ENCODE results near the gene MRGPRE. TPM values are rescaled to one million over a fixed set of nuclear protein-coding genes. Genes with fewer than 3 reads are reported as not detected.

The MRGPRE gene
- total RNA-seq, 4 donors from 2014 or later: 0.46 TPM; not detected in 3

DNA sequence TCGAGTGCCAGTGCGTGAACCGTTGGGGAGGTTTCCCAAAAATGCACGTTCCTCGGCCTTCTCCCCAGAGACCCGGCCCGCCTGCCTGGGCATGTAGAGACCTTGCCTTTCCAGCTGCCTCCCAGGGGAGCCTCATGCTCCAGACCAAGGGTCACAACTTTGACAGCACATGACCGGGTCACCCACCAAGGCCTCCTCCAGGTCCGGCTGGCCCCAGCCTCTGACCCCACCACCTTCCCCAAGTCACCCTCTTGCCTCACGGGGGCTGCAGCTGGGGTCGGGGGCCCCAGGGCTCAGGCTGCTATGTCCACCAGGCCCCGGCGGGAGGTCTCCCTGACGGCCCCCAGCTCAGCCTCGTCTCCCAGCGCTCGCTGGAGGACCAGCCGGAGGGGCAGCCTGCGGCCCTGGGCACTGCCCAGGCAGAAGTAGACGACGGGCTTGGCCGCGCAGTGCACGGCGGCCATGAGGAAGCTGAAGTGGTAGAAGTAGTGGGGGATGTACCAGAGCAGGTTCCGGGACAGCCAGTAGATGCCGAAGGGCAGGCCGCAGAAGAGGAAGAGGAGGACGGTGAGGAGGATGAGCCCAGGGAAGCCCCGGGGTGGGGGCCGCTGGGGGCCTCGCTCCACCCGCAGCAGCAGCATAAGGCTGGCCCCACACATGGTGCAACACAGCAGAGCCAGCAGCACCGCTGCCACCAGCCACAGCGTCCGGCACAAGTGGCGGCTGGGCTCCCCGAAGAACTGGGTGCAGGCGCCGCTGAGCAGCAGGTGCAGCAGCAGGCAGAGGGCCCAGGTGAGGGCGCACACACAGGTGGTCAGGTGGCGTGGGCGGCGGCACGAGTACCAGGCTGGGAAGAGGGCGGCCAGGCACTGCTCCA, 4.4 kb downstream of the MRGPRE start:
- Histone ChIP-seq H3K9me3 (no peaks in the 10 kb centered on the region), H3K27ac (replicated peaks in 1 of 4) (no peak overlapping the region), H3K4me3 (no peak overlapping the region), H3K4me1 (peaks cover 0 to 7% (median 6%) of the 10 kb centered on the region in 4 donors), H3K27me3 (peaks cover 0 to 70% (median 5%) of the 10 kb centered on the region in 4 donors), H3K36me3 (no peaks in the 10 kb centered on the region)
- intact Hi-C loops (cut with DNase I): no loop called here
- no peak for DNase-seq (ENCODE audit: extremely low spot score)
- no peak for TF ChIP-seq EP300 (IDR thresholded peaks at IDR 0.05)
- TF ChIP-seq POLR2AphosphoS5 (IDR thresholded peaks at IDR 0.05): no peak
- TF ChIP-seq POLR2A (IDR thresholded peaks at IDR 0.05; ENCODE audit: low read depth): no peak
- TF ChIP-seq, protein P1, sequence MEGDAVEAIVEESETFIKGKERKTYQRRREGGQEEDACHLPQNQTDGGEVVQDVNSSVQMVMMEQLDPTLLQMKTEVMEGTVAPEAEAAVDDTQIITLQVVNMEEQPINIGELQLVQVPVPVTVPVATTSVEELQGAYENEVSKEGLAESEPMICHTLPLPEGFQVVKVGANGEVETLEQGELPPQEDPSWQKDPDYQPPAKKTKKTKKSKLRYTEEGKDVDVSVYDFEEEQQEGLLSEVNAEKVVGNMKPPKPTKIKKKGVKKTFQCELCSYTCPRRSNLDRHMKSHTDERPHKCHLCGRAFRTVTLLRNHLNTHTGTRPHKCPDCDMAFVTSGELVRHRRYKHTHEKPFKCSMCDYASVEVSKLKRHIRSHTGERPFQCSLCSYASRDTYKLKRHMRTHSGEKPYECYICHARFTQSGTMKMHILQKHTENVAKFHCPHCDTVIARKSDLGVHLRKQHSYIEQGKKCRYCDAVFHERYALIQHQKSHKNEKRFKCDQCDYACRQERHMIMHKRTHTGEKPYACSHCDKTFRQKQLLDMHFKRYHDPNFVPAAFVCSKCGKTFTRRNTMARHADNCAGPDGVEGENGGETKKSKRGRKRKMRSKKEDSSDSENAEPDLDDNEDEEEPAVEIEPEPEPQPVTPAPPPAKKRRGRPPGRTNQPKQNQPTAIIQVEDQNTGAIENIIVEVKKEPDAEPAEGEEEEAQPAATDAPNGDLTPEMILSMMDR (IDR thresholded peaks at IDR 0.05): no peak
- WGBS: 95% methylated on average over 27 of the region's 46 CpGs

DNA sequence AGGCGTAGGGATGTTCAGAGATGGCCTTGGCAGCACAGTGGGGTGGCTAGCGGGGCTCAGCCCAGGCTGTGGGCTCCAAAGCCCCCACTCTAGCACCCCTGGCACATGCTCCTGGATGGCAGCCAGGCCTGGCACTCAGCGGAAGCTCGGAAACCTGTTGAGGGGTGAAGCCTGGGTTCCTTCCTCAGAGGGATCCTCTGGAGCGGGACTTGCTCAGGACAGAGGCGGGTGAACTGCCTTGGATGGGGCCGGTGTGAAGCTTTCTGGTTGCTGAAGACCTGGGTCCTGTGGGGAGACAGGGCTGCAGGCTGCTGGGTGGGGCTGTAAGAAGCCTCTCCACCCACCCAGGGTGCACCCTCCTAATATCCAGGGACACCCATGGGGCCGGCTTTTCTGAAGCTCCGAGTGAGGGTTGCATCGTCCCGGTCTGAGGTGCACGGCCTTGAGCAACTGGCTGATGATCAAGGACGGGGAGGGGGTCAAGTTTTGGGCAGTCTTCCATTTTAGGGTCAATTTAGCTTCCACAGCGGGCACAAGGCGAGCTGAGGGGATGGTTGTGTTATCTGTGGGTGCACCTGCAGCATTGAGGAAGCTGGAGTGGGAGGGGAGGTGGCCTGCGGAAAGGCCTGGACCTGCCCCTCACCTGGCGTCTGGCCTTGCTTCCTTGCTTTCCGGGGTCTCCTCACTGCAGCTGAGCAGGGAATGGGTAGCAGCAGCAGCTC, 5.2 kb downstream of the MRGPRE start:
- peaks cover 0 to 77% (median 5%) of the 10 kb centered on the region in 4 donors for H3K27me3 ChIP-seq
- intact Hi-C loops (cut with DNase I): no loop called here
- H3K4me1 ChIP-seq: peaks cover 0 to 5% (median 3%) of the 10 kb centered on the region in 4 donors
- no peaks in the 10 kb centered on the region for H3K36me3 ChIP-seq
- H3K4me3 ChIP-seq: no peak overlapping the region
- TF ChIP-seq, protein P1 (IDR thresholded peaks at IDR 0.05): no peak
- no peak for TF ChIP-seq POLR2A (IDR thresholded peaks at IDR 0.05; ENCODE audit: low read depth)
- TF ChIP-seq EP300 (IDR thresholded peaks at IDR 0.05): no peak
- no peak for TF ChIP-seq POLR2AphosphoS5 (IDR thresholded peaks at IDR 0.05)
- WGBS: 81% methylated on average over 14 of the region's 18 CpGs
- DNase-seq (ENCODE audit: extremely low spot score): no peak
- H3K9me3 ChIP-seq: no peaks in the 10 kb centered on the region
- H3K27ac ChIP-seq (replicated peaks in 1 of 4): no peak overlapping the region

DNA sequence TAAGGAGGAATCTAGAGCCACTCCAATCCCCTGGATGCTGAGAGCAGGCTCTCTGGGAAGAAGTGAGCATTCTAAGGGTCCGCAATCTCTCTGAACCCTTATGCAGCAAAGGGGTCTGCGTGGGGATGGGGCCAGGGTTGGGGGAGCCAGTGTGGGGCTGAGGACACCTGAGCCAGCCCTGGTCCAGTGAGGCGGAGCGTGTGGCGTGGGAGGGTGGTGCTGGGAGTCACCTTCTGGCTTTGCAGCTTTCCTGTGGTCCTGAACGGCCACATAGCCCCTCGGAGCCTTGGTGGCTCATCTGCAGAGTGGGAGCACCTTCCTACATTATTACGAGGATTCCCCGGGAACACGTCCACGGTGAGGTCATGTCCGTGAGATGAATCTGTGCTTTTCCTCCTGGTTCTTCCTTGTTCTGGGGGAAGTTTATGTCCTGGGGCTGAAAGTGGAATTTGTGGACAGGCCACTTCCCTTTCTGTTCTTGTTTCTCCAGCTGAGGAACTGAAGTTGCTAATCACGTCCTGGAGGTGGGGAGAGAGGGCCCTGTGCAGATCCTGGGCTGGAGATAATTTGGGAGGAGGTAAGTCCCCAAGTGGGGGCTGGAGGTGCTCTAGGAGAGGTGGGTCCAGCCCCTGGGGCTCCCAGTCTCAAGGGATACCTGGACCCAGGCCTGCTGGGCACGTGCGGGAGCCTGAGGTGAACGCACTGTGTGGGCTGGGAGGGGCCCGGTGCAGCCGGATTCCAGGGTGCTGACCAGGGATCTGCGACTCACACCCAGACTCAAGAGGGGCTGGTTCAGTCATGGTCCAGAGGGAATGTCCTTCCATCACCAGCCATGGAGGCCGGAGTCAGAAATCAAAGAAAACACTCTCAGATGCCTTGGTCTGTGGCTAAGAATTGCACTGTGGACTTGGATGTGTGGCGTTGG, 6.1 kb downstream of the MRGPRE start:
- Histone ChIP-seq H3K27ac (replicated peaks in 1 of 4) (no peak overlapping the region), H3K9me3 (no peaks in the 10 kb centered on the region), H3K27me3 (peaks cover 0 to 78% (median 6%) of the 10 kb centered on the region in 4 donors), H3K36me3 (no peaks in the 10 kb centered on the region), H3K4me1 (peaks cover 0 to 1% (median under 1%) of the 10 kb centered on the region in 4 donors), H3K4me3 (no peak overlapping the region)
- 86% methylated on average over 20 of the region's 21 CpGs for WGBS
- TF ChIP-seq POLR2A (IDR thresholded peaks at IDR 0.05; ENCODE audit: low read depth) (no peak), POLR2AphosphoS5 (IDR thresholded peaks at IDR 0.05) (no peak), EP300 (IDR thresholded peaks at IDR 0.05) (no peak)
- TF ChIP-seq, protein P1 (IDR thresholded peaks at IDR 0.05): no peak
- intact Hi-C loops (cut with DNase I): no loop called here
- no peak for DNase-seq (ENCODE audit: extremely low spot score)

GRCh38 chr11:3225159-3225758, 7.0 kb downstream of the MRGPRE start:
- DNase-seq (ENCODE audit: extremely low spot score): no peak
- Histone ChIP-seq H3K27me3 (peaks cover 0 to 78% (median 11%) of the 10 kb centered on the region in 4 donors), H3K4me3 (no peak overlapping the region), H3K36me3 (no peaks in the 10 kb centered on the region), H3K27ac (replicated peaks in 1 of 4) (no peak overlapping the region), H3K9me3 (no peaks in the 10 kb centered on the region), H3K4me1 (peaks cover 0 to 8% (median 3%) of the 10 kb centered on the region in 4 donors)
- no peak for TF ChIP-seq POLR2AphosphoS5 (IDR thresholded peaks at IDR 0.05)
- no peak for TF ChIP-seq POLR2A (IDR thresholded peaks at IDR 0.05; ENCODE audit: low read depth)
- TF ChIP-seq, protein P1 (IDR thresholded peaks at IDR 0.05): no peak
- no peak for TF ChIP-seq EP300 (IDR thresholded peaks at IDR 0.05)
- intact Hi-C loops (cut with DNase I): no loop called here
- 78% methylated on average over 17 of the region's 17 CpGs for WGBS
